Subcutaneous adipose tissue (tissue), 4 donors: Measurements from ENCODE around the gene DOCK4. TPM values are rescaled to one million over a fixed set of nuclear protein-coding genes. Genes with fewer than 3 reads are reported as not detected.

Experiments
- total RNA-seq, 4 donors: library from RNA; depleted of rRNA; stranded (reverse); fragments of >200 nt; gene quantifications; one replicate each; pipeline ENCODE4 v1.1.0, GENCODE V29; 2016
- TF ChIP-seq, protein P1 (sequence below): fragments of 450-650 bp; IDR thresholded peaks from one replicate; pipeline ENCODE4 v1.5.1; 2016; ENCODE audit warnings: low read depth, mild to moderate bottlenecking, control low read depth, antibody characterized with exemption, moderate library complexity

The DOCK4 gene
- total RNA-seq, 4 donors from 2014 or later: 44.3 to 59.3 (median 52.5) TPM

DNA sequence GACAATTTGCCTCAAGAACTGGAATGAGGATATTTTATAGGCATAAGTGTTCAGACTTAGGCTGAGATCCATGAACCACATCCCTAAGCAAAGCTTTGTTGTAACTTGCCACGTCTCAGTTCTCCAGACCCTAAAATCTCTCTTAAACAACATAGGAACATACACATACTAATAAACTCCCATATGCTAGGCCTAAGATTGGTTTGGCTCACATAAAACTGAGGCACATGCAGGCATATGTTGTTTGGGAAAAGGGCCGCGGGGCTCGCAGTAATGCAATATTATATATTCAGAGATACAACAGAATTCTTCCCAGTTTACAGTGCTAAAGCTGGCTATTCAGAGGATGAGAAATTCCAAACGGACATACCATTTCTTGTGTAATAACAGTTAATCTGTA lies 61.0 kb downstream of the DOCK4 start:
- TF ChIP-seq, protein P1, sequence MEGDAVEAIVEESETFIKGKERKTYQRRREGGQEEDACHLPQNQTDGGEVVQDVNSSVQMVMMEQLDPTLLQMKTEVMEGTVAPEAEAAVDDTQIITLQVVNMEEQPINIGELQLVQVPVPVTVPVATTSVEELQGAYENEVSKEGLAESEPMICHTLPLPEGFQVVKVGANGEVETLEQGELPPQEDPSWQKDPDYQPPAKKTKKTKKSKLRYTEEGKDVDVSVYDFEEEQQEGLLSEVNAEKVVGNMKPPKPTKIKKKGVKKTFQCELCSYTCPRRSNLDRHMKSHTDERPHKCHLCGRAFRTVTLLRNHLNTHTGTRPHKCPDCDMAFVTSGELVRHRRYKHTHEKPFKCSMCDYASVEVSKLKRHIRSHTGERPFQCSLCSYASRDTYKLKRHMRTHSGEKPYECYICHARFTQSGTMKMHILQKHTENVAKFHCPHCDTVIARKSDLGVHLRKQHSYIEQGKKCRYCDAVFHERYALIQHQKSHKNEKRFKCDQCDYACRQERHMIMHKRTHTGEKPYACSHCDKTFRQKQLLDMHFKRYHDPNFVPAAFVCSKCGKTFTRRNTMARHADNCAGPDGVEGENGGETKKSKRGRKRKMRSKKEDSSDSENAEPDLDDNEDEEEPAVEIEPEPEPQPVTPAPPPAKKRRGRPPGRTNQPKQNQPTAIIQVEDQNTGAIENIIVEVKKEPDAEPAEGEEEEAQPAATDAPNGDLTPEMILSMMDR: no peak

DNA sequence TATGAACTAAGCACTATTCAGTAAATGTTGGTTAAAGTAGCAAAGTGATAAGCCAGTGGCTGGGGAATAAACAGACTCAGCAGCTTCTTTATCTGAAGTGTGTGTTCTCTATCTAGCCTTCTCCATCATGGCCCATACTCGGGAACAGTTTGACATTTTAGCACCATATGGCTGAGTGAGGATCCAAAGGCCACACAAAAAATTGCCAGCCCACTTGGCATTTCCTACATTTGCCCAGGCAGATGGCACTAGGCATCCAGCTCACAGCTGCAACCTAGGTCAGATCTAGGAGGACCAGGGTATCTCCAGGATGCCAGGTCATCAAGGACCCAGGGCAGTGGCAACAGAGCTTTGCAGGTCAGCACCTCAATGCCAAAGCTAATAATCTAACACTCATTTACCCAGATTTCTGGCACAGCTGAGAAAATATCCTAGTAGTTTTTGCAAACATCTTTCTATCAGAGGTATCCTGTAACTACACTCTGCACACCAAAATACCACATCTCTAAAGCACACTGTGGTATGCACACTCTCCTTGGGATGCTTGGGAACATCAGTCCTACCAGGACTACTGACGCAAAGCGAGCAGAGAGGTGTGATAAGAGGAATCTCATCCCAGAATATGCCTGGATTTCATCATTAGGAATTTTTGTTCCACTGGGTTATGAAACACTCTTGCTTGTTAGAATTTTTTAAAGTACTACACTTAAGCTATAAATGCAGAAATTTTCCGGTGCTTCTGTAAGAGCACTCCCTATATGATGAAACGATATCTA lies 61.7 kb downstream of the DOCK4 start:
- TF ChIP-seq, protein P1: no peak

- TF ChIP-seq, protein P1: no peak
Measured at GRCh38 chr7:112143582-112143981, 62.6 kb downstream of the DOCK4 start.

GRCh38 chr7:112143136-112143535 lies 63.1 kb downstream of the DOCK4 start:
- TF ChIP-seq, protein P1: no peak

GRCh38 chr7:112140600-112140999 lies 65.6 kb downstream of the DOCK4 start:
- TF ChIP-seq, protein P1: no peak

DNA sequence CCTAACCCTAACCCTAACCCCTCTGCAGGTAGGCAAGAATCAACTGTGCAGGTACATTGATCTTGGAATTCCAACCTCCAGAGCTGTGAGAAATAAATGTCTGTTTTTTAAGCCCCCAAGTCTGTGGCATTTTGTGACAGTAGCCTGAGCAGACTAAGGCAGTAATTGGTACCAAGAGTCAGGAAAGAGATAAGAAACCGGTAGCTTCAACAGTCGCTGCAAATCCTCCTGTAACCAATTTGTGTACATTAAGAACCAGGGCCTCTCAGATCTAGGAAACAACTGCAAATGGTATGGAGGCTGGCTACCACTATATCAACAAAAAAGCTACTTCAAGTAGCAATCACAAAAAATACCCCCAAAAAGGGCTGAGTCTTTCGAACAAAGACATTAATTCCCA lies 67.3 kb downstream of the DOCK4 start:
- TF ChIP-seq, protein P1: no peak

DNA sequence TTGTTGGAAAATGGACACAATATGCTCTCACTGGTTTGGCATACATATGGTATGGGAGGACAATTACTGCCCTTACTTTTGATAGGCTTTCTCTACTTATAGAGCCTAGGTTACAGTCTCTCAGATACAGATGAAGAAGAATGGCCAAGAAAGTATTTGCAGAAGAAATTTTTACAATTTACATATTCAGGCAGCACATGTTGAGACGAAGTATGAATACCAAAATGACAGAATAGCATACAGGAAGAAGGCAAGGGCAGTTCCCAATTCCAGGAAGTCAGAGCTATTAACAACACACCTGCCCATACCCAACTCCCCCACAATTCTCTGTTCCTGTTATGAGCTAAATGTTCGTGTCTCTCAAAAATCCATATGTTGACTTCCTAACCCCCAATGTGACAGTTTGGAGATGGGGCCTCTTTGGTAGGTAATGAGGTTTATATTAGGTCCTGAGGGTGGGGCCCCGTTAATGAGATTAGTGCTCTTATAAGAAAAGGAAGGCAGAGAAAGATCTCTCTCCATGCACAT lies 67.8 kb downstream of the DOCK4 start:
- TF ChIP-seq, protein P1: no peak
